ENCODE measurements around the gene FGD5.

Gene FGD5

DNA sequence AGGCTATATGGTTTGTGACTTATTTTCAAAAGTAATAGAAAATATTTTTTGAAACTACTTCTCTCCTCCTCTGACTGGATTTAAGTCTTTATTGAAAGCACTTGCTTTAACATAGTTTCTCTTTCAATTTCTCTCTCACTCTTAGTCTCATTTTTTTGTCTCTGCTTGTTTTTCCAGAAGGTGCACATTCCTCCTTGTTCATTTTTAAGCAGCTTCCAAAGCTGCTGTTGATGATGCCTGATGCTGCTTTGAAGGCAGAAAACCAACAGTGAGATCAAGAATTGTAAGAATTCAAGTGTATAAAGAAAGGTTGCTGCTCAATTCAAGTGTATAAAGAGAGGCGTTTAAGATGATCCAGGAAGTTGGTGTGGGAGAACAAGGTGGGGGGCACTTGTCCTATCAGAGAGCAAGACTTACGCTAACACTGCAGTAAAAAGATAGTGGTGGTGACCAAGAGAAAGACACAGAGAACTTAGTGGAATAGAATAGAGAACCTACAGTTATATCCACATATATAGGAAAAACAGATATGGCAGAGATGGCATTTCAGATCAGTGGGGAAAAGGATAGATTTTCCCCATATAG is 140.7 kb downstream of the FGD5 start:
- H3K4me3 ChIP-seq (ENCODE audit: low read depth, low read length): no peak overlapping the region

- no peak overlapping the region for H3K4me3 ChIP-seq (ENCODE audit: low read depth, low read length)
These were observed 144.0 kb downstream of the FGD5 start for GRCh38 chr3:14962762-14963161.

DNA sequence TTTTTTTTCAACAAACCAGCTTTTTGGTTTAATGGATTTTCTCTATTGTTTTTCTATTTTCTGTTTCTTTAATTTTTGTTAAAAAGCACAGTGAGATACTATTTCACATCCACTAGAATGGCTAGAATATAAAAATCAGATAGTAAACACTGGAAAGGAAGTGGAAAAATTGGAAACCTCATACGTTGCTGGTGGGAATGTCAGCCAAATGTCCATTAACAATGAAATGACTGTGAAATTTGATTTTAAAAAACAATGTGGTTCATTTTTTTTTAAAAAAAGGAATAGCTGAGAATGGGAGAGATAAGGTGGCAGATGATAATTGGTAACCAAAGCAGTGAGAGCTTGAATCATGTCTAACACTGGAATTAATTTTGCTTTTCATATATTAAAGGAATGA is 148.5 kb downstream of the FGD5 start:
- H3K4me3 ChIP-seq (ENCODE audit: low read depth, low read length): no peak overlapping the region

DNA sequence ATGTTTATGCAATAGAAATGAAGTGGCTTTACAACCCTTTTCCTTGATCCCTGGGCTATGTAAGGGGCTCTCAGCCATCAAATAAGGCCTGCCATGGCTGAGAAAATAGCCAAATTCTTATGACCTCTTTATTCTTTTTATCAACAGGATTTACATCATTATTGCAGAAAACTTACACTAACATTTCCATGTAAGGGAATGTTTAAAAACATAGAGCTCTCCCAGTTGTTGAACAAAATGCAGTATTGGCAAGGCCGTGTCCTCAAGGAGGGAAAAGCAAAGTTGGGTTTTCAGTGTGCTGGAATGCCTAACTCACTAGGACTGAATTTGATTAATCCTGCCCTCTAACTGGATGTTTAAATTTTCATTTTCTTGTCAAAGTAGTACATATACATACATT is 150.9 kb downstream of the FGD5 start:
- no peak overlapping the region for H3K4me3 ChIP-seq (ENCODE audit: low read depth, low read length)

DNA sequence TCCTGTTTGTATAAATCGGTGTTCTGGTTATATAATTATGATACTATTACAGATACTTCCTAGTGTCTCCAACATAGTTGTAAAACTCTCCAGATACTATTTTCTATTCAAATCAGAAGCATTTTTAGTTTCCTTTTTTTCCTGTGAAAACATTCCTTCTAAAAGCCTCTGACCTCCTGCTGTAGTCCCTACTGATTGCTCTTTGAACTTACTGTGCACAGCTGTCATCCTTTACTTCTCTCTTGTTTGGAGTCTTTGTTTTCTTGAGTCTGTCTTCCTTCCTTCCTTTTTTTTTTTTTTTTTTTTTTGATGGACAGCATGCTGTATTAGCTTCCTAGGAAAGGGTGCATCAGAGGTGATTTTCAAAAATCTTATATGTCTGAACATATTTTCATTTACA is 157.6 kb downstream of the FGD5 start:
- no peak overlapping the region for H3K4me3 ChIP-seq (ENCODE audit: low read depth, low read length)

DNA sequence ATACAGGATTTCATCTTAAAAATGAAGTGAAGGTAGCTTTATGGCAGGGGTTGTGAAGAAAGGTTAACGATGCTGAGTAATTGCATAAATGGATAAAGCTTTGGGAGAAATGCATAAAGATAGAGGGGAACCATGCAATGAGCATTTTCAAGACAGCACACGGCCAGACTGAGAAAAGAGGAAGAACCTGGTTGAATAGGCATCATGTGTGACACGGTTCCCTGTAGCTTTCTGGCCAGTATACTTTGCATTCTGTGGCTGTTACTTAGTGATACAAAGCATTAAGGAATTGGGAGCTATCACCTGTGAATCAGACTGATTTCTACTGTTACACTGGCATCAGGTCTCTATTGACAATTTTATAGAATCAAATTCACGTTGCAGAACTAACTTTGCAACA is 161.9 kb downstream of the FGD5 start:
- no peak overlapping the region for H3K4me3 ChIP-seq (ENCODE audit: low read depth, low read length)

Data from iPS-11a (cell line).